A549 treated with CORT108297 at 1 μM for 4 hours (cell line): ENCODE results near the gene PDE4DIP. TPM values are rescaled to one million over a fixed set of nuclear protein-coding genes. Genes with fewer than 3 reads are reported as not detected.

ENCODE experiments used
- total RNA-seq: library from RNA; stranded (reverse); fragments of 200-300 nt; extraction: Qiagen RNA extraction; gene quantifications from 5 replicates; pipeline ENCODE4 v1.2.3, GENCODE V29; 2022

Gene PDE4DIP
- 5.5 to 8.1 TPM (median 6.6 TPM) in 5 replicates for total RNA-seq

GRCh38 chr1:148844220-148844619 lies at the start of gene PDE4DIP:
TSS of gene PDE4DIP (plus strand) at chr1:148844428. CDS start at chr1:148844775, 347 bp downstream.

Other genes with a start within 250 kb of the PDE4DIP start
- gene NBPF14, start 248.4 kb upstream of the PDE4DIP start, total RNA-seq: 11.9 to 15.8 TPM (median 15.6 TPM) in 5 replicates
- 0.35 to 3.2 TPM (median 1.6 TPM) in 5 replicates for gene NUDT4B, start 95.7 kb upstream of the PDE4DIP start, total RNA-seq